Colonic mucosa (tissue), 4 donors: ENCODE results near the gene MAGI2. TPM values are rescaled to one million over a fixed set of nuclear protein-coding genes. Genes with fewer than 3 reads are reported as not detected.

Experiments
- DNase-seq: peaks from one replicate; pipeline ENCODE4 v3.0.0-alpha.2; 2020
- H3K27ac ChIP-seq: fragments of 200-600 bp; one replicate; pipeline ENCODE4 v1.8.0; 2021
- H3K27me3 ChIP-seq: fragments of 200-600 bp; one replicate; pipeline ENCODE4 v1.8.0; 2021
- H3K36me3 ChIP-seq: fragments of 200-600 bp; one replicate; pipeline ENCODE4 v1.8.0; 2021
- H3K4me1 ChIP-seq: fragments of 200-600 bp; one replicate; pipeline ENCODE4 v1.8.0; 2021; ENCODE audit warnings: mild to moderate bottlenecking
- H3K4me3 ChIP-seq: fragments of 200-600 bp; one replicate; pipeline ENCODE4 v1.8.0; 2021
- H3K9ac ChIP-seq, 2 donors: one replicate each; pipeline ENCODE4 v1.7.0; 2013; ENCODE audit warnings: control low read depth in 2 of 2, low read depth in 2 of 2, low read length in 2 of 2
- H3K9me3 ChIP-seq: fragments of 200-600 bp; one replicate; pipeline ENCODE4 v1.8.0; 2021
- CTCF ChIP-seq: fragments of 200-600 bp; IDR thresholded peaks from one replicate; pipeline ENCODE4 v1.8.0; 2022; ENCODE audit warnings: antibody characterized with exemption, mild to moderate bottlenecking
- intact Hi-C: fragments of 100-400 bp; cut with DNase I; formaldehyde crosslinking; loops from one replicate; pipeline ENCODE4 v1.14.1; 2022
- total RNA-seq, 2 donors: library from RNA; stranded (reverse); fragmentation: NEBNext Ultra II Directional in 1 of 2; extraction: Animal tissue kit (Norgen Biotek cat#: 25700) in 1 of 2; gene quantifications; one replicate each; pipeline ENCODE4 v1.2.1, GENCODE V29; 2021
- donor health status: healthy.
- donor health status: DM: no; HTN: no; CAD: no.
- donor health status: DM: no; HTN: no; CAD: no.

Gene MAGI2
- total RNA-seq, 2 donors from 2014 or later: 1.1 to 2.4 TPM

- DNase-seq: no peak
- H3K4me3 ChIP-seq: no peak overlapping the region
- no peak overlapping the region for H3K9ac ChIP-seq
- H3K4me1 ChIP-seq: no peaks in the 10 kb centered on the region
- no peak overlapping the region for H3K27ac ChIP-seq
- TF ChIP-seq CTCF: no peak
- H3K27me3 ChIP-seq: no peaks in the 10 kb centered on the region
- intact Hi-C loops: no loop called here
- no peaks in the 10 kb centered on the region for H3K36me3 ChIP-seq
- no peaks in the 10 kb centered on the region for H3K9me3 ChIP-seq
These were observed 736.6 kb downstream of the MAGI2 start for GRCh38 chr7:78716876-78717275.

- intact Hi-C loops: no loop called here
- H3K27ac ChIP-seq: no peak overlapping the region
- no peak for DNase-seq
- no peak for TF ChIP-seq CTCF
- no peaks in the 10 kb centered on the region for H3K4me1 ChIP-seq
- no peaks in the 10 kb centered on the region for H3K27me3 ChIP-seq
- no peaks in the 10 kb centered on the region for H3K9me3 ChIP-seq
- no peak overlapping the region for H3K9ac ChIP-seq
- no peak overlapping the region for H3K4me3 ChIP-seq
- no peaks in the 10 kb centered on the region for H3K36me3 ChIP-seq
These were observed 739.1 kb downstream of the MAGI2 start for GRCh38 chr7:78714356-78714755.

- no peaks in the 10 kb centered on the region for H3K9me3 ChIP-seq
- intact Hi-C loops: no loop called here
These were observed 741.4 kb downstream of the MAGI2 start for GRCh38 chr7:78712111-78712510.

GRCh38 chr7:78709658-78710057 is 743.8 kb downstream of the MAGI2 start:
- Histone ChIP-seq H3K9me3 (no peaks in the 10 kb centered on the region), H3K4me1 (no peaks in the 10 kb centered on the region), H3K4me3 (no peak overlapping the region), H3K27me3 (no peaks in the 10 kb centered on the region), H3K27ac (no peak overlapping the region), H3K9ac (no peak overlapping the region), H3K36me3 (no peaks in the 10 kb centered on the region)
- DNase-seq: no peak
- TF ChIP-seq CTCF: no peak
- intact Hi-C loops: no loop called here

More at GRCh38 chr7:78712111-78712510, 741.4 kb downstream of the MAGI2 start:
- Histone ChIP-seq H3K4me3 (no peak overlapping the region), H3K27me3 (no peaks in the 10 kb centered on the region), H3K9ac (no peak overlapping the region), H3K27ac (no peak overlapping the region), H3K36me3 (no peaks in the 10 kb centered on the region), H3K4me1 (no peaks in the 10 kb centered on the region)
- no peak for TF ChIP-seq CTCF
- DNase-seq: no peak

- no peak for TF ChIP-seq CTCF
These were observed 749.0 kb downstream of the MAGI2 start for GRCh38 chr7:78704504-78704903.

GRCh38 chr7:78703391-78703790 is 750.1 kb downstream of the MAGI2 start:
- Histone ChIP-seq H3K4me3 (no peak overlapping the region), H3K36me3 (no peaks in the 10 kb centered on the region), H3K27me3 (no peaks in the 10 kb centered on the region), H3K9me3 (no peaks in the 10 kb centered on the region), H3K9ac (no peak overlapping the region), H3K4me1 (no peaks in the 10 kb centered on the region), H3K27ac (no peak overlapping the region)
- no peak for TF ChIP-seq CTCF
- intact Hi-C loops: no loop called here
- DNase-seq: no peak

More at GRCh38 chr7:78704504-78704903, 749.0 kb downstream of the MAGI2 start:
- no peak for DNase-seq
- Histone ChIP-seq H3K9ac (no peak overlapping the region), H3K9me3 (no peaks in the 10 kb centered on the region), H3K27ac (no peak overlapping the region), H3K27me3 (no peaks in the 10 kb centered on the region), H3K4me3 (no peak overlapping the region), H3K36me3 (no peaks in the 10 kb centered on the region), H3K4me1 (no peaks in the 10 kb centered on the region)
- intact Hi-C loops: no loop called here
